IMR-90 (cell line): ENCODE results near the gene SNAP91. TPM values are rescaled to one million over a fixed set of nuclear protein-coding genes. Genes with fewer than 3 reads are reported as not detected.
"Not testable (repeated sequence)": the region's sequence is repeated elsewhere in the genome, so short reads cannot be mapped to it uniquely, and the experiment has no call there.

Experiments
- ATAC-seq: fragments of 200-7000 bp; cut with Tn5 transposase; 2 replicates; pipeline ENCODE4 v1.9.1; 2020; ENCODE audit warnings: low read depth, mild to moderate bottlenecking, moderate library complexity
- BruUV-seq: library from RNA; stranded (reverse); fragments of 400-500 nt; replicated peaks from 2 replicates; lab custom pipeline; 2021; lab: Mats Ljungman, UMichigan
- CTCF ChIA-PET: fragments of 300-600 bp; formaldehyde crosslinking; extraction: SDS; loops from one replicate; lab custom pipeline; 2021; ENCODE audit warnings: antibody characterized with exemption; lab: Yijun Ruan, JAX
- POLR2A ChIA-PET: fragments of 300-600 bp; sonication (Branson Sonifier 250); formaldehyde crosslinking; loops from one replicate; lab custom pipeline; 2022; ENCODE audit warnings: antibody characterized with exemption; ENCODE audit not compliant: unreplicated experiment; lab: Charles Lee
- DNase-seq: peaks from one replicate; pipeline ENCODE4 v3.0.0; 2013
- H2AFZ ChIP-seq: replicated peaks from 2 replicates; pipeline ENCODE3; 2013; ENCODE audit warnings: low read length, mild to moderate bottlenecking; ENCODE audit not compliant: poor library complexity
- H2AK5ac ChIP-seq: 2 replicates; pipeline ENCODE4 v1.6.1; 2013; ENCODE audit warnings: low read depth, low read length, inconsistent platforms
- H2AK9ac ChIP-seq: replicated peaks from 2 replicates; pipeline ENCODE3; 2013; ENCODE audit warnings: mild to moderate bottlenecking, low read depth, low read length, moderate library complexity; ENCODE audit not compliant: poor library complexity
- H2BK120ac ChIP-seq: 2 replicates; pipeline ENCODE4 v1.6.1; 2013; ENCODE audit warnings: low read depth, low read length, inconsistent platforms
- H2BK15ac ChIP-seq: 3 replicates; pipeline ENCODE4 v1.6.1; 2013; ENCODE audit warnings: low read depth, low read length, inconsistent platforms
- H2BK20ac ChIP-seq: 2 replicates; pipeline ENCODE4 v1.6.1; 2013; ENCODE audit warnings: low read depth, mild to moderate bottlenecking, inconsistent platforms, low read length, moderate library complexity
- H2BK5ac ChIP-seq: 2 replicates; pipeline ENCODE4 v1.6.1; 2013; ENCODE audit warnings: mild to moderate bottlenecking, low read depth, low read length, inconsistent platforms; ENCODE audit not compliant: poor library complexity, severe bottlenecking
- H3K14ac ChIP-seq: replicated peaks from 2 replicates; pipeline ENCODE4 v1.6.1; 2013; ENCODE audit warnings: low read depth, low read length, inconsistent platforms
- H3K18ac ChIP-seq: 2 replicates; pipeline ENCODE4 v1.6.1; 2013; ENCODE audit warnings: low read depth, low read length, control low read depth
- H3K23ac ChIP-seq: 2 replicates; pipeline ENCODE4 v1.6.1; 2013; ENCODE audit warnings: low read depth, low read length, inconsistent platforms
- H3K27ac ChIP-seq: 2 replicates; pipeline ENCODE4 v1.5.1; 2013; ENCODE audit warnings: mild to moderate bottlenecking, control low read depth, low read length; ENCODE audit not compliant: insufficient read depth
- H3K27me3 ChIP-seq: 2 replicates; pipeline ENCODE4 v1.6.1; 2013; ENCODE audit warnings: low read length; ENCODE audit not compliant: control insufficient read depth, insufficient read depth
- H3K36me3 ChIP-seq: 2 replicates; pipeline ENCODE4 v1.6.1; 2013; ENCODE audit warnings: low read length, mixed read lengths; ENCODE audit not compliant: control insufficient read depth, insufficient read depth
- H3K4ac ChIP-seq: 2 replicates; pipeline ENCODE4 v1.6.1; 2013; ENCODE audit warnings: low read depth, low read length, inconsistent platforms
- H3K4me1 ChIP-seq: 2 replicates; pipeline ENCODE4 v1.6.1; 2013; ENCODE audit warnings: low read length, mixed read lengths; ENCODE audit not compliant: control insufficient read depth, insufficient read depth
- H3K4me2 ChIP-seq: 2 replicates; pipeline ENCODE4 v1.6.1; 2013; ENCODE audit warnings: low read depth, mild to moderate bottlenecking, control low read depth, low read length, moderate library complexity
- H3K4me3 ChIP-seq: 2 replicates; pipeline ENCODE4 v1.5.1; 2013; ENCODE audit warnings: low read depth, mild to moderate bottlenecking, control low read depth, low read length, moderate library complexity; ENCODE audit not compliant: insufficient read depth
- H3K56ac ChIP-seq: 2 replicates; pipeline ENCODE4 v1.6.1; 2013; ENCODE audit warnings: low read length, inconsistent platforms; ENCODE audit not compliant: insufficient read depth; ENCODE audit errors: extremely low read depth
- H3K79me1 ChIP-seq, 2 experiments: 2 replicates each; pipeline ENCODE4 v1.6.1; 2013; ENCODE audit warnings: low read length in 2 of 2, inconsistent platforms in 1 of 2, low read depth in 1 of 2
- H3K9ac ChIP-seq: 2 replicates; pipeline ENCODE4 v1.6.1; 2013; ENCODE audit warnings: low read depth, low read length, control low read depth
- H3K9me1 ChIP-seq: 2 replicates; pipeline ENCODE4 v1.6.1; 2013; ENCODE audit warnings: low read length, inconsistent platforms; ENCODE audit not compliant: insufficient read depth
- H3K9me3 ChIP-seq: 2 replicates; pipeline ENCODE4 v1.6.1; 2013; ENCODE audit warnings: low read length; ENCODE audit not compliant: control insufficient read depth, insufficient read depth
- H4K20me1 ChIP-seq: 2 replicates; pipeline ENCODE4 v1.6.1; 2013; ENCODE audit warnings: low read length, inconsistent platforms; ENCODE audit not compliant: insufficient read depth
- H4K5ac ChIP-seq: 2 replicates; pipeline ENCODE4 v1.6.1; 2013; ENCODE audit warnings: mild to moderate bottlenecking, low read depth, low read length, control low read depth
- H4K8ac ChIP-seq, 2 experiments: 2 replicates each; pipeline ENCODE4 v1.6.1; 2013; ENCODE audit warnings: low read depth in 2 of 2, low read length in 2 of 2, control low read depth in 1 of 2, inconsistent platforms in 1 of 2
- H4K91ac ChIP-seq: 2 replicates; pipeline ENCODE4 v1.6.1; 2013; ENCODE audit warnings: low read depth, low read length, inconsistent platforms; ENCODE audit not compliant: insufficient read depth
- WGBS, 2 experiments: methylation state at CpG; one replicate each; pipeline versions ENCODE4 v1.1.5 to v1.1.7; 2013; ENCODE audit warnings: missing lambda C conversion rate in 2 of 2; ENCODE audit not compliant: insufficient read length in 1 of 2; ENCODE audit errors: extremely low coverage in 2 of 2; 5-methylcytosine and 5-hydroxymethylcytosine counted together
- dilution Hi-C: fragments of 300-500 bp; cut with HindIII; formaldehyde crosslinking; loops from one replicate; pipeline ENCODE4 v1.14.3; 2018; ENCODE audit warnings: low sequenced_read_pairs; ENCODE audit not compliant: unreplicated experiment
- in situ Hi-C: fragments of 300-500 bp; cut with MboI; formaldehyde crosslinking; loops from 3 replicates; pipeline ENCODE4 v1.14.3; 2019; ENCODE audit warnings: low sequenced_read_pairs, inconsistent platforms, mixed read lengths
- intact Hi-C: fragments of 100-400 bp; cut with micrococcal nuclease; formaldehyde crosslinking; loops from 2 replicates; pipeline ENCODE4 v1.10.0; 2022
- polyA plus RNA-seq, 3 experiments: library from polyadenylated mRNA; depleted of rRNA; stranded (reverse); fragments of >200 nt; gene quantifications; 2 replicates each; pipeline ENCODE4 v1.2.3, GENCODE V29; 2012; ENCODE audit warnings: low replicate concordance in 1 of 3
- total RNA-seq: library from RNA; depleted of rRNA; stranded (reverse); fragments of >200 nt; gene quantifications from 2 replicates; pipeline ENCODE4 v1.2.3, GENCODE V29; 2012

Gene SNAP91
- total and polyA plus RNA-seq, 2 of the 4 experiments (the other 2 are of a cell fraction), result not detected

- H3K14ac ChIP-seq, H2AK5ac ChIP-seq, H4K8ac ChIP-seq, H2BK20ac ChIP-seq, H3K27ac ChIP-seq, H2AFZ ChIP-seq, H4K91ac ChIP-seq, CTCF ChIA-PET, POLR2A ChIA-PET, H2BK15ac ChIP-seq, H3K4me3 ChIP-seq, DNase-seq, H2BK5ac ChIP-seq, H3K4me2 ChIP-seq, H3K9ac ChIP-seq, H3K27me3 ChIP-seq, H3K36me3 ChIP-seq, H3K4ac ChIP-seq, H3K23ac ChIP-seq, ATAC-seq, H3K9me3 ChIP-seq, H2BK120ac ChIP-seq, dilution Hi-C loops, H3K4me1 ChIP-seq, H3K9me1 ChIP-seq, H3K18ac ChIP-seq, intact Hi-C loops, H2AK9ac ChIP-seq, H4K20me1 ChIP-seq, H3K56ac ChIP-seq, H3K79me1 ChIP-seq, in situ Hi-C loops, BruUV-seq, H4K5ac ChIP-seq: not testable (repeated sequence)
- no CpG with 5 or more reads among the region's 4 CpGs for WGBS, 2 experiments
These were observed 157.2 kb downstream of the SNAP91 start for GRCh38 chr6:83551748-83552147.

GRCh38 chr6:83550482-83550881, 158.4 kb downstream of the SNAP91 start:
- no CpG with 5 or more reads among the region's 5 CpGs for WGBS, 2 experiments
- H3K23ac ChIP-seq, H3K36me3 ChIP-seq, intact Hi-C loops, H3K27me3 ChIP-seq, H2AFZ ChIP-seq, BruUV-seq, ATAC-seq, H3K4me3 ChIP-seq, H4K5ac ChIP-seq, H3K14ac ChIP-seq, H2BK15ac ChIP-seq, H4K20me1 ChIP-seq, H3K79me1 ChIP-seq, DNase-seq, H2BK20ac ChIP-seq, H3K9ac ChIP-seq, H2BK5ac ChIP-seq, H3K9me3 ChIP-seq, H3K56ac ChIP-seq, H4K91ac ChIP-seq, H3K9me1 ChIP-seq, CTCF ChIA-PET, H2AK5ac ChIP-seq, dilution Hi-C loops, H3K27ac ChIP-seq, H2AK9ac ChIP-seq, H4K8ac ChIP-seq, H3K4ac ChIP-seq, POLR2A ChIA-PET, in situ Hi-C loops, H3K4me1 ChIP-seq, H2BK120ac ChIP-seq, H3K18ac ChIP-seq, H3K4me2 ChIP-seq: not testable (repeated sequence)
